ENCODE measurements around the gene ARL6IP4.
A peak's percentile ranks its signal among the peaks of the same experiment; 100 is the strongest.

Gene ARL6IP4

DNA sequence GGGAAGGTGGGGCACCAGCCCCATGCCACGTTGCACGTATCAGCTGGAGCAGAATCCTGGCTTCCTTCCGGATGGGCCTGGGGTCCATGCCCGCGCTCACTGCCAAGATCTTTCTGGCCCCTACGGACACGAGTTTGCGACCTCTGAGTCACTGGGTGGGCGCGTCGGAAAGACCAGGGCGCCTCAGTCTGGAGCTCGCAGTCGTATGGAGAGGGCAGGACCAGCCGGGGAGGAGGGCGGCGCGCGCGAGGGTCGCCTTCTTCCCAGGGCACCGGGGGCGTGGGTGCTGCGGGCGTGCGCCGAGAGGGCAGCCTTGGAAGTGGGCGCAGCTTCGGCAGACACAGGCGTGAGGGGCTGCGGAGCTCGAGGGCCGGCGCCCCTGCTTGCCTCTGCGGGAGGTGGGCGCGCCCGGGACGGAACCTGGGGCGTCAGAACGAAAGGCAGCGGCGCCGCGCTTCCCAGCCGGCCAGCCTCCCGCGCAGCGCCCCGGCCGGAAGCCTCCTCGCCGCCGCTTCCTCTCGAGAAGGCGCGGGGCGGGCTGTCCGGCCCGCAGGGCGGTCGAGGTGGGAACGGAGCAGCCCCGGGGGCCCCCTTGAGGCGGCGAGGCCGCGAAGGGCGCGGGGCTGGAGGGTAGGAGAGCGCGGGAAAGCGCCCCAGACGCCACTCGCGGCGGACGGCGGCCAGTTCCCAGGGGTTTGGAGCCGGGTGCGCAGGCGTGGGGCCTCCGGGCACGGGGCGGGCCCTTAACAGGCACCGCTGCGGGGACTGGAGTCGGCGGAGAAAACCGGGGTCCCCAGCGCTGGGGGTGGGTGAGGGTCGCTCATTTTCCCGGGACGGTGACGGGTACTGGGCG, at the start of gene ARL6IP4:
TSS of gene ARL6IP4 (plus strand) at position 499 of the 853 bp plus-strand sequence. CDS start 459 bp downstream, outside the sequence.
- DNase-seq = peak; percentile 69

DNA sequence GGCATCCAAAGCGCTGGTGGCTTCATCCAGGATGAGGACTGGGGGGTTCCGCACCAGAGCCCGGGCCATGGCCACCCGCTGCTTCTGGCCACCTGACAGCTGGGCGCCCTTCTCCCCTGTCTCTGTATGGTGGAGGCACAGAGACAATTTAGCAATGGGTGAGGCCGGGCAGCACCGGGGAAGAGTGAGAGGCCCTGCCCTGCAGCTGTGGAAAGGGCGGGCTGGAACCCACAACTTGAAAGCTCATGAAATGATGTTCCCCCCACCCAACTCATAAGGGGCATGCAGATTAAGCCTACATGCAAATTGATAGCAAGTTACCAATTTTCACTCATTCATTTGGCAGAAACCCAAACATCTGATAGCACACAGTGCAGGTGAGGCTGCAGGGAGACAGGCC, 48.3 kb upstream of the ARL6IP4 start:
- no peak for DNase-seq

DNA sequence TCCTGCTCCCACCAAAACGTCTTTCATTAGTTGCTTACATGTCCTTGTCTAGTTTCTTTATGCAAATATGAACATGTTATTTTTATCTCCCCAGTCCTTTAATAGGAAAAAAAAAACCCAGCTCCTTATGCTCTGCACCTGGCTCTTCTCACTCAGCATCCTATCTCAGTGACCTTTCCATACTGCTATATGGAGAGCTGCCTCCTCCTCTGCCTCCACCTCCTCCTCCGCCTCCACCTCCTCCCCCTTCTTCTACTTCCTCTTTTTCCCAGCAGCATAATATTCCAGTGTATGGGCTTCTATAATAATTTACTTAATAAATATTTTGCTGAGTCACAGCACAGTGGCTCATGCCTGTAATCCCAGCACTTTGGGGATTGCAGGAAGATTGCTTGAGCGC, 45.8 kb upstream of the ARL6IP4 start:
- DNase-seq = no peak

DNA sequence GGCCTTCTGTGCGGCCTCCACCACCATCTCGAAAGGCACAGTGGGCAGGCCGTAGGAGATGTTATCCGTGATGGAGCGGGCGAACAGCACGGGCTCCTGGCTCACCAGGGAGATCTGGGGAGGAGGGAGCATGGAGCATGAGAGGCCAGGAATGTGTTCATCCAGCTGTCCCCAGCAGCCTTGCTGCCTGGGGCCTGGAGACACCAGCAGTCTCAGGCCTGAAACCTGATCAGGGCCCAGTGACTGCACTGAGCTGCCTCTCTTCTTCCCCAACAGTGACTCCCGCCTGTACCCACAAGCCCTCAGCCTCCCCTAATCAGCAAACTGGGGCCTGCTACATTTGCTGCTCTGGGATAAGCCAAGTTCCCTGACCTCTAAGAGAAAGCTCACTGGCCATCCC, 45.2 kb upstream of the ARL6IP4 start:
- DNase-seq = no peak

DNA sequence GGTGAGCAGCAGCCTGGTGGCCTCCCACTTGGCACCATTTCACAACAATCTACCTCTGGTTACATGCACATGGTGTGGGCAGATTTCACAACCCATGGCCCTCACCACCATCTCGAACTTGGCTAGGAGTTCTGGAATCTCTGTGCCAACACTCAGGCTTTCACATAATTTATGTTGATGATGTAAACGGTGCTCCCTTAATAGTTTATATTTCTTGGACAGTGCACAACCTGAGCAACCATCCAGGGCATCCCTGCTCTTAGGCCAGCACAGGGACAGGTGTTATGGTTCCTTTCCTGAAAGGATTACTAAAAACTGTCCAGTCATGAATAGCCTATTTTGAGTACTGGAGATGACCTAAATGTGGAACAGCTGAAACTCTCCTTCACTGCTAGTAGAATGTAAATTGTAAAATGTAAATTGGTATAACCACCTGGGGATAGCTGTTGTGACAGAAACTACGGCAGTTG, 42.8 kb upstream of the ARL6IP4 start:
- no peak for DNase-seq

DNA sequence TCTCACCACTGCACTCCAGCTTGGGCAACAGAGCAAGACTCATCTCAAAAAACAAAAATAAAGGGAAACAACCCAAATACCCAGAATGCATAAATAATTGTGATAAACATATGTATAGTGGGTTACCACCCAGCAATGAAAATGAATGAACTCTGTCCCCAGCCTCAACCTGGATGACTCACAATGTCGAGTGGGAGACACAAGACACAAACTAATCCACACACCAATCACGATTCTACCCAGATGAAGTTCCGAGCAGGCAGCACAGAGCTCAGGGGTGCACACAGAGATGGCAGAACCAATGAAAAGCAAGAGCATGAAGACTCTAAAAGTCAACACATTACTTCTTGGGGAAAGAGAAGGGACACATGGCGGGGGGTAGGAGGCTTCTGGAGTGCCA, 41.4 kb upstream of the ARL6IP4 start:
- no peak for DNase-seq

DNA sequence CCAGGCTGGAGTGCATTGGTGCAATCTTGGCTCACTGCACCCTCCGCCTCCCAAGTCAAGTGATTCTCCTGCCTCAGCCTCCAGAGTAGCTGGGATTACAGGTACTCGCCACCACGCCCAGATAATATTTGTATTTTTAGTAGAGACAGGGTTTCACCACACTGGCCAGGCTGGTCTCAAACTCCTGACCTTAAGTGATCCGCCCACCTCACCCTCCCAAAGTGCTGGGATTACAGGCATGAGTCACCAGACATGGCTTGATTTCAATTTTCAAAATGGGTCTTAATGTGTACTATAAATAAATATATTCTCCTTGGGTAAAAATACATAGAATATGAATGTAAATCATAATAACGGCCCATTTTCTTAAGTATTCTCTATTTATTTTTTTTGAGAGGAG, 39.1 kb upstream of the ARL6IP4 start:
- peak; percentile 58 for DNase-seq

DNA sequence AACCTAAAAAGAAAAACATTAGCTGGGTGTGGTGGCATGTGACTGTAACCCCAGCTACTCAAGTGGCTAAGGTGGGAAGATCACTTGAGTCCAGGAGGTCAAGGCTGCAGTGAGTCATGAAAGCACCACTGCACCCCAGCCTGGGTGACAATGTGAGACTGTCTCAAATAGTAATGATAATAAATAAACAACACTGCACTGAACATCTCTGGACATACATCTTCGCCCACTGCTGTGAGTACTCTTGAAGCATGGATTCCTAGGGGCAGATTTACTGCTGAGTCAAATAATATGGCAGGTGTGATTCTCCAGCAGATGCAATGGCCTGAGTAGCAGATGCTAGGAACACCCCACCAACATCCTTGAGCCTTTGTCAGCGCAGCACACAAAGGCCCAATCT, 37.8 kb upstream of the ARL6IP4 start:
- peak; percentile 20 for DNase-seq

DNA sequence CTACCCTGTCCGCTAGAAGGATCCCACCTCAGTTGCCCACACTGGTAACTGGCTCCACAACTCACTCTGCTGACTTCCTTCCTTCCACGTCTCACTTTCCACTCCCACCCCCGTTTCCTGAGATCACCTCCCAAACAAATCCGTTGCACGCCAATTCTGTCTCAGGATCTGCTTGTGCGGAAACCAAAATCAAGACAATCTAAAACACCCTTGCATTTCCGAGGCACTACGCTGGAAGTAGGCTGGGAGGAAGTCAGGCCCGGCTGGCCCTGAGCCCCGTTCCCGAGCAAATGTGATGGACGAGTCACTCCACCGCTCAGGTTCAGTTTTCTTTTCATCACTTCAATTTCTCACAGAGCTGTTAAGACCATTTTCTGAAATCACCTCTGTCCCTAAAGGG, 37.3 kb upstream of the ARL6IP4 start:
- DNase-seq = no peak

DNA sequence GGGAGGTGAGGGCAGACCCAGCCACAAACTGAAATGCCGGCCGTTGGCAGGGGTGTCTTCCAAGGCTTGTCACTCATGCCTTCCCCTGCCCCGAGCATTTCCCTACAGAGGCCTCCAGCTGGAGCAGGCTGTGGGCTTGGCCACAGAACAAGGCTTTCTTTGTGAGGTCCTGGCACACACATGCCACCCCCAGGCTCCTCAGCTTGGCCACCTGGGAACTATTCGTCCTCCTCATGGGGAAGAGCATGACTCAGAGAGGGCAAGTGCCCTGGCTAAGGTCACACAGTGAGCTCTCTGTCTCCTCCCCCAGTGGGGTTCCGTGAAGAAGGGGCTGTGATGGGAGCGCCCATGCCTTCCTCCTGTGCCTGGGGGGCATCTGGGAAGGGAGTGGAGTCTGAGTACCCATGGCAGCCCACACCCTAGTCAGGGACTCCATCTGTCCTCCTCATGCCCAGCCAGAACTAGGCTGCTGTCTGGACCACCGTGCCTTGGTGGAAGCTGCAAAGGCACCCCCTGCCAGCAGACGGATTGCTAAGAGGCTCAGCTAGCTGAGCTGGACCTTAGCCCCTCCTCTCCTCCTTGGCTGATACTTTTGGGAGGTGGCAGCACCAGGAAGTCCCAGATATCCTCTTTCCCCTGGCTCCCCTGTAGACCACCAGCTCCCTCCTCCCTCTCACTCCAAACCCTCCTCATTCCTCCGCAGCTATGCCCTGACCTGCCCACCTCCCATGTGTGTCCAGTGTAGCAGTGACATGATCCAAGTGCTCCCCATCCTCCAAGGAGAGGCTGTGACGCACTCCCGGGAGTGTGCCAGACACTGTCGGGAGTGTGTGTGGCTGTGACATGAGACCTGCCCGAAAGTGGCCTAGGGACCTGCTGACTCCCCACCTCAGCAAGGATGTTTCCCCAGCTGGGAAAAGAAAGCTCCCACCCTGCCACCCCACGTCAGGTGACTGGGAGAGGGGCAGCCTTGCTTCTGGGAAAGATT, 35.6 kb upstream of the ARL6IP4 start:
- peak; percentile 22 for DNase-seq

DNA sequence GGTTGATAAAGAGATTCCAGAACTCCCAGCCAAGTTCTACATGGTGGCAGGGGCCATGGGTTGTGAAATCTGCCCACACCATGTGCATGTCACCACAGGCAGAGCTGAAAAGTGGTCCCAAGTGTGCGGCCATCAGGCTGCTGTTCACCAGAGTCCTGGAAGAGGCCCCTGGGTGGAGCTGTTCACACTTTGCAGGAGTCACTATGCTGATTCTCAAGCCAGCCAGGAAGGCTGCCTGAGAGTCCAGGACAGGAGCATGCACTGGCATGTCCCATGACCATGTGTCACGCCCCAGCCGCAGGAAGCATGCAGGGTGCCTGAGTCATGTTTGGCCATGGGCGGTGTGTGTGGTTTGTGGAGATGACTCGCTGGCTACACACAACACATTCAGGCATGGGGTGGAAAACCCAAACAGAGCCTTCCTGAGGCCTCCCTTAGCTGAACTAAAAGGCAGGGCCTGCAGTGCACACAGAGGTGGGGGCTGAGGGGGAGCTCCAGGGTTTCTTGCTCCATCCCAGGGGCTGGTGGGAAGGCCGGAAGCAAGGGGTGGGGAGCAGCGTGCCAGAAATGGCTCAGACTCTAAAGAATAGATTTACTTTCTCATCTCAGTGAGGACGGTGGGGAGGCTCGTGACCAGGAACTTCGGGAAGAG, 33.7 kb upstream of the ARL6IP4 start:
- peak; percentile 99 for DNase-seq

DNA sequence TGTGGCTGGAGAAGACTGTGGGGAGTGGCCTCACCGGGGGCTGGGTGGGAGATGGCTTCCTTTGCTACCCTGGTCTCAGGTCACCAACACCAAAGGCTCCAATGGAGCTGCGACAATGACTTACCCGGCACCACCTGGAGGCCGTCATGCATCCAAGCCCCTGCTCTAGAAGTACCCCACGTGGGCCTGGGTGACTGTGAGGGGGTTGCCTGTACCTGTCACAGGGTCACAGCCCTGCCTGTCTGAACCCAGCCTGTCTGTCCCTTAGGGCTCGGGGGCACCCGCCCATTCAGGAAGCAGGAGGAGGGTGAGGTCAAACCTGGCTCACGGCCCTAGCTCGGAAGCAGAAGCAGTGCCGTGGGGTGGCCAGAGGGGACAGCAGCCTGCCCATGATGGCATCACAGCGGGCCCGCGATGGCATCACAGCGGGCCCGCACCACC, 33.1 kb upstream of the ARL6IP4 start:
- DNase-seq = no peak

DNA sequence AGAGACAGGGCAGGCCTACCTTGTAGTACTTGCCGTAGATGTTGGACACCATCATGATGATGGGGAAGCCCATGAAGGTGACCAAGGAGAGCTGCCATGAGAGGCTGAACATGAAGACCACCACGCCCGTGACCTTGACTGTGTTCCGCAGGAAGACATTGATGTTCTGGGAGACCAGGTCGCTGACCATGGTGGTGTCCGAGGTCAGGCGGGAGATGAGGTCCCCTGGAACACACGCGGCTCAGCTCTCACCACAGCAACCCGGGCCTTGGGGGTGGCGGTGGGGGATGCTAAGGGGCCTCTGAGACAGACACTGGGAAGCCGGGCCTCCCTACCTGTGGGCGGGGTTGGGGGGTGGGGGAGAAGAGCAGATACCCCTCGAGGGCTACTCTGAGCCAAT, 31.9 kb upstream of the ARL6IP4 start:
- no peak for DNase-seq

DNA sequence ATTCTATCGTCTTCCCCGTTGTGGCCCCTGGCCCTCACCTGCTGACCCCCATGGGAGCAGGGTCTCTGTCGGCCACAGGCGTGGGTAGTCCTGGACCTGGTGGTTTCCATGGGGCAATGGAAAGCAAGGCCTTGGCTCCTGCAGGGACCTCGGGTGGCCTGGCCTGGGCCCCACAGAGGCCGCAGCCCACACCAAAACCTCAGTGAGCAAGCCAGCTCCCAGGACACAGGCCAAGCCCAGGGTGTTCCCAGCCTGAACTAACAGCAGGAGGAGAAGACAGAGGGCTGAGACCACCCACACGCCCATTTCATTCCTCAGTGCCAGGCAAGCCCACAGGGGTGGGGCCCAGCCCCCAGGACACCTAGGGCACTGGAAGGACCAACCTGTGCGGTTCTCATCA, 31.1 kb upstream of the ARL6IP4 start:
- no peak for DNase-seq

DNA sequence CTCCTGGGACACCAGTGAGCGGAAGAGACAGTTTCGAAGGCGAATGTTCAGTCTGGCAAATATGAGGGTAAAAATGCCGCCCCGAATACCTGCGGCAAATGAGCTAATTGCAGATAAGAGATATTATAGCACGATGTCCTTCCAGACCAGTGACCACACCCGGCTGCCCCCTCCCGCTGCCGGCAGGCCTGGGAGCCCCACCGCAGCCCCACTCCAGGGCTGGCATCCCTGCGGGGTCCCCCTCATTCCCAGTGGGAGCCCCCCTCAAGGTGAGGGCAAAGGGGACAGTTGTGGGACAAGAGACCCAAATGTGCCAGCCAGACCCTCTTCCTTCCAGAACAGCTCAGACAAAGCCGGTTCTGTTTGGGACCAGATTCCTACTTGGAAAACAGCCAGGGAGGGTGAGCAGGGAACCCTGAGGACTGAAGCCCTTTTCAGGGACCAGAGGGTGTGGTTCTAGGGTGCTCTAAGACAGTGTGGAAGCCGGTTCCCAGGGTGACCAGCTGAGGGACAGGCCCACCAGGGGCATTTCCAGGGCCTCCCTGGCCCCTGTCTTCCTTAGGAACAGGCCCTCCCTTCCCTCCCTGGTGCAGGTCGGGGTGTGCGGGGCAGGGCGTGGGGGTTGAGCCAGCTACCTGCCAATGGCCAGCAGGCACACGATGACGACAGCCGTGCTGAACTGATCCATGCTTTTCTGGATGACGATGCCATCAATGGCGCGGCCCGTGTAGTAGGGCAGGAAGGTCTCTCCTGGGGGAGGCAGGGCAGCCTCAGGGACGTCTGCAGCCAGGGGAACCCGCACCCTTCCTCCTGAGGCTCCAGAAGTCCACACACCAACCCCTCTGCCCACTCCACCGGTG, 30.4 kb upstream of the ARL6IP4 start:
- DNase-seq = no peak

DNA sequence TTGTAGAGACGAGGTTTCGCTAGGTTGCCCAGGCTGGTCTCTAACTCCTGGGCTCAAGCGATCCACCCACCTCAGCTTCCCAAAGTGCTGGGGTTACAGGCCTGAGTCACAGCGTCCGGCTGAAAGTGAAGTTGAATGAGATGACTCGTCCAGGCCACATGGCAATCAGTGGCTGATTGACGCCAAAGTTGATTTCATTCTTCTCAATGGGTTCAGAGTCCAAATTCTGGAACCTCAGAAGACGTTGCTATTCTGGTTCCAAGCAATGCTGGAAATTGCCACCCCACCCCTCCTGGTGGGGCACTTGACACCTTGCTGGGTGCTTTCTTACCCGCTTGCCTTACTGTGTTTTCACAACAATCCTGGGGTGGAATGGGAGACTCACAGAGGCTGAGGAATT, 29.1 kb upstream of the ARL6IP4 start:
- DNase-seq = peak; percentile 63

DNA sequence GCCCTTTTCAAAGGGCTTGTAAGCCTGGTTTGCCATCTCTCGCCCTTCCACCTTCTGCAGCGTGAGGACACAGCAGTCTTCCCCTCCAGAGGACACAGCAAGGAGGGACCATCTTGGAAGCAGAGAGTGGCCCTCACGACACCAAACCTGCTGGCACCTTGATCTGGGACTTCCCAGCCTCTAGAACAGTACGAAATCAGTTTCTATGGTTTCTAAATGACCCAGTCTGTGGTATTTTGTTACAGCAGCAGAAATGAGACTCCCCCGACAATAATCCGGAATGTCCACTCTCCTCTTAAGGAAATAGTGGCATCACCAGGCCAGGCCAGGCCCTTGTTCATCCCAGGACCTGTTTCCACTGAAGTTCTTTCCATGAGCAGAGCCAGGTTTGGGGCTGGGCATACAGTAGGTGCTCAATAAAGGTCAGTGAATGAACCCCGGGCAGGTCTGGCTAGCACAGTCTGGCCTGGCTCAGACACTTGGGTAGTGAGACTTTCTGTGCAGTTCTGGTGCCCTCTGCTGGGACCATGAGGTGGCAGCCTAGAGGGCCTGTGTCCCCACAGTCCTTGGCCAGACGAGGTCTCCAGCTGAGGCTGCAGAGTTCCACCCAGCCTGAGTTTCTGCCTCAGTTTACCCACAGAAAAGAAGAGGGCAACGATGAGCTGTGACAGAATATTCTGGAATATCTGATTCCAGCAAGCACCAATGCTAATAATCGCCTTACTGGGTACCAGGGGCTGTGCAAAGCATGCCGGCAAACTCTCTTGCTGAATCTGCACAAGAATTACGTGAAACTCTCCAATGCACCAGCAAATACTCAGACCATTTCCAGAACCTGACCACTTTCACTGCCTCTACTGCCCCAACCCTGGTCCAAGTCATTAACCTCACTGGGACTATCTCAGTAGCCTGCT, 28.2 kb upstream of the ARL6IP4 start:
- DNase-seq = peak; percentile 63

DNA sequence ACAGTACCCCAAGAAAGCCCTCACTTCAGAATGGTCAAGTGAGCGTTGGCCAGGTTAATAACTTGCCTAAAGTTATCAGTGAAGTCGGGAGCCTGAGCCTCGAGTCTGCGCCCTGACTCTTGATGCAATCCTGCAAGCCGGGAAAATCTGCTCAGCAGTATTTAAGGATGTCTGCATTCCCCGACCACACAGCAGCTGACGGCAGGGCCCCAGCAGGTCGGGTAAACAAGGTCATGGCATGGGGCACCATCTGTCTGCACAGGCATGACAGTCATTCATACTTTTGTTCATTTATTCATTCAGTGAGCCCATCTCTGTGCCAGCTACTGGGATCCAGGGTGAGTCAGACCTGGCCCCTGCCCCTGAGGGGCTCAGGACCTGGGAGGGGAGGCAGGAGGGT, 25.3 kb upstream of the ARL6IP4 start:
- no peak for DNase-seq

DNA sequence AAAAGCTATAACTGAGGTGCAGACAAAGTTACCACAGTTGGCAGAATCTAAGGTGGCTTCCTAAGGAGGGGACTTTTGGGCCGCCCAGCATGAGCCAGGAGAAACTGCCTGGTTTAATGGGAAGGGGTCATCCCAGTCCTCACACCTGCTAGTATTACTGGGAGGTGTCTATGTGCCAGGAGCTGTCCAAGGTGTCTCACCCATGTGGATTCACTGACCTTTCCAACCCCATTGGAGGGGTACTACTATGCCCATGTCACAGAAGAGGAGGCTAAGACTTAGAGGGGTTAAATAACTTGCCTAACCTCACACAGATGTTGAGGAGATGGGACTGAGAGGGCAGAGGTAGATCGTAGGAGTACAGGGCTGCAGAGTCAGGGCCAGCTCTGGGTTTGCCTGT, 24.4 kb upstream of the ARL6IP4 start:
- no peak for DNase-seq

DNA sequence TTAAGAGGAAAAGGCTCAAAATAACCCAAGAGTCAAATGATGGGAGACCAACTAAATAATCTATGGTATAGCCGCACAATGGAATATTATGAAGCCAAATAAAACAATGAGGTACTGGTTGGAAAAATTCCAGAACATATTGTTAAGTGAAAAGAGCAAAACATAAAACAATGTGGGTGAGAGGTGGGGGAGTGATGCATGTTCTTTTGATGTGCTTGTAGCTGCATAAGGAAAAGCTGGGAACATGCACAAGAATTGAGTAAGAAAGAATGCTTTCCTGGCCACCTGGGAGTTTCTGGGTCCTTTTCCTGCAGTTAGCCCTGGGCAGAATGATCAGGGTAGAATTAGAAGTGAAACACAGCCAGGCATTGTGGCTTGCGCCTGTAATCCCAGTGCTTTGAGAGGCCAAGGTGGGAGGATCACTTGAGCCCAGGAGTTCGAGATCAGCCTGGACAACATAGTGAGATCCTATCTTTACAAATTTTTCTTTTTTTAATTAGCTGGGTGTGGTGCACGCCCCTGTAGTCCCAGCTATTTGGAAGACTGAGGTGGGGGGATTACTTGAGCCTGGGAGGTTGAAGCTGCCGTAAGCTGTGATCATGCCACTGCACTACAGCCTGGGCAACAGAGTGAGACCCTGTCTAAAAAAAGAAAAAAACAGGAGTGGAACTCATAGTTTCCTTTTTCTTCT, 22.1 kb upstream of the ARL6IP4 start:
- DNase-seq = no peak

Measured in HCEC 1CT (cell line).